Activated naive CD4-positive, alpha-beta T cell treated with anti-CD3 and anti-CD28 coated beads, Interleukin-2, amount 50 U/mL, for 72 hours (primary cell): ENCODE results near the gene DDAH1. TPM values are rescaled to one million over a fixed set of nuclear protein-coding genes. Genes with fewer than 3 reads are reported as not detected.
A peak's percentile ranks its signal among the peaks of the same experiment; 100 is the strongest.

Source experiments
- ATAC-seq, 2 donors: fragments of 150-1000 bp; cut with Tn5 transposase; 2 replicates each; pipeline ENCODE4 v1.10.0; 2021; ENCODE audit warnings: mild to moderate bottlenecking in 2 of 2, moderate library complexity in 2 of 2
- DNase-seq, 2 donors: peaks; one replicate each; pipeline ENCODE4 v3.0.0; 2021 to 2022; ENCODE audit warnings: low spot score in 2 of 2
- H3K27ac Mint-ChIP-seq, 2 donors: one replicate each; pipeline ENCODE4 v1.8.0; 2022; ENCODE audit warnings: mild to moderate bottlenecking in 2 of 2, mixed read lengths in 2 of 2
- H3K36me3 Mint-ChIP-seq, 2 donors: one replicate each; pipeline ENCODE4 v1.8.0; 2022; ENCODE audit warnings: mixed read lengths in 2 of 2
- H3K9me3 Mint-ChIP-seq, 2 donors: one replicate each; pipeline ENCODE4 v1.8.0; 2022; ENCODE audit warnings: mixed read lengths in 2 of 2
- total RNA-seq, 2 donors: library from RNA; stranded (reverse); gene quantifications; one replicate each; pipeline ENCODE4 v1.2.3, GENCODE V29; 2022

DDAH1 gene
- total RNA-seq, 2 donors from 2014 or later, result not detected

DNA sequence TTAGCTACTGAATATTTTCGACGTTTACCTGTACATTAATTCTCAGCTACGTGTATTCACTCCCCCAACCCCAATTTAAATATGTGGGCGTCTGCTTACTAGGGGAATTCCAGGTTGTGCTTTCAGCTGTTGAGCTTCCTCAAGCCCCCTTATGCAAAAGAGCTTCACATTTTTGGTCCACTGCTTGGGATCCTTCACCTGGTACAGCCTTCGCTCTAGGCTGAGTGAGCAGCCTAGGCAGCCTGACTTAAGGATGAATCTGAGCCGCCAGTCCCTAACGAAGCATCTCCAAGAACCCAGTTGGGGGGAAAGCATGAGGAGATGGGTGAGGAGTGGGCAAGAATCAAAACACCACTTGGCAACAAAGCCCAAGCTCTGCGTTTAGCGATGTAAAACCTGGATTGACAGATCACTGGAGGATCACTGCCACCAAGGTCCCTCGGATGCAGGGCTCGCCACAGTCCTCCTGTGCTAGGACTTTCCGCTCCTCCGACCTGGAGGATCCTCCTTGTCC is 189.2 kb downstream of the DDAH1 start:
- ATAC-seq (no peak), DNase-seq (no peak)
- peaks cover 0 to 3% of the 10 kb centered on the region in 2 donors for H3K9me3 Mint-ChIP-seq
- peaks cover 8 to 34% of the 10 kb centered on the region in 2 donors for H3K36me3 Mint-ChIP-seq
- peak overlapping the region; percentile 86 to 92 for H3K27ac Mint-ChIP-seq

GRCh38 chr1:85274969-85275453 is 189.9 kb downstream of the DDAH1 start:
- Mint-ChIP-seq H3K27ac (peak overlapping the region; percentile 86 to 92), H3K36me3 (peaks cover 8 to 39% of the 10 kb centered on the region in 2 donors), H3K9me3 (peaks cover 0 to 3% of the 10 kb centered on the region in 2 donors)
- ATAC-seq (no peak), DNase-seq (no peak)

- Mint-ChIP-seq H3K36me3 (peaks cover 15 to 50% of the 10 kb centered on the region in 2 donors), H3K27ac (no peak overlapping the region), H3K9me3 (no peaks in the 10 kb centered on the region)
- no peak for DNase-seq
- no peak for ATAC-seq
Observed at GRCh38 chr1:85273397-85273796, 191.6 kb downstream of the DDAH1 start.

GRCh38 chr1:85268801-85269585 is 196.0 kb downstream of the DDAH1 start:
- peaks cover 7 to 42% of the 10 kb centered on the region in 2 donors for H3K36me3 Mint-ChIP-seq
- H3K9me3 Mint-ChIP-seq, result no peaks in the 10 kb centered on the region
- H3K27ac Mint-ChIP-seq, result peak overlapping the region in 1 of 2 donors; percentile 18
- no peak for ATAC-seq
- no peak for DNase-seq

Other genes starting within 250 kb of the DDAH1 start
- gene C1orf52, start 205.5 kb downstream of the DDAH1 start, total RNA-seq, result 10 to 100 TPM; 21.0 to 35.4 TPM
- gene BCL10, start 188.5 kb downstream of the DDAH1 start, total RNA-seq, result 10 to 100 TPM; 27.3 to 31.4 TPM
- not detected for gene CCN1, start 115.6 kb upstream of the DDAH1 start, total RNA-seq
- 10 to 100 TPM in 1 of 2 donors, 1 to 10 TPM in 1; 9.2 to 17.0 TPM for gene ZNHIT6, start 243.3 kb upstream of the DDAH1 start, total RNA-seq